Measurements from ENCODE around the gene CNNM2. TPM values are rescaled to one million over a fixed set of nuclear protein-coding genes. Genes with fewer than 3 reads are reported as not detected.
A peak's percentile ranks its signal among the peaks of the same experiment; 100 is the strongest.

The CNNM2 gene
- total RNA-seq, 3 donors from 2014 or later (not counting 1 experiment from before 2014, with no cell fraction given) = 8.6 to 18.0 (median 16.7) TPM

DNA sequence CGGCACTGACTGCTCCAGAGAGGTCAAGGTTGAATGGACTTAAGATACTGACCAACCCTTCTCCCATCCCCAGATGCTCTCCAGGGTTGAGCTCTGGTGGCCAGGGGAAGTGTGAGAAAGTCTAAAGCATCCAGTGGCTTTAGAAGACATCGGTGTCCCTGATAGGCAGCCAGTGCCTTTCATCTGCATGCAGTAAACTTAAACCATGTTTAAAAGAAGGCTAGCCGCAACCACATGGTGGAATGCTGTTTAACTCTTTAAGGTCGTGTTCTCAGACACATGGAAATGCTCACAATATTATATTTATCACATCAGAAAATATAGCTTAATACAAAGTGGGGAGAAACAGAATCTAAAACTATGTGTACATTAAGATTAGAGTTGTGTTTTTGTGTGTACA is 137.0 kb downstream of the CNNM2 start:
- no peaks in the 10 kb centered on the region for H3K36me3 Mint-ChIP-seq
- Histone ChIP-seq H3K4me1 (ENCODE audit: control insufficient read depth, insufficient read depth, low read length) (peaks cover 25% of the 10 kb centered on the region), H3K4me3 (ENCODE audit: low read length) (no peak overlapping the region), H3K36me3 (ENCODE audit: control insufficient read depth, insufficient read depth, low read length) (no peaks in the 10 kb centered on the region), H3K9me3 (ENCODE audit: control insufficient read depth, insufficient read depth, low read length) (no peaks in the 10 kb centered on the region), H3K27ac (ENCODE audit: low read length) (peak overlapping the region; percentile 76), H3K27me3 (ENCODE audit: control insufficient read depth, insufficient read depth, low read length) (no peaks in the 10 kb centered on the region)
- ATAC-seq (no peak), DNase-seq (no peak)
- H3K9me3 Mint-ChIP-seq = no peaks in the 10 kb centered on the region
- TF ChIP-seq, protein P1, sequence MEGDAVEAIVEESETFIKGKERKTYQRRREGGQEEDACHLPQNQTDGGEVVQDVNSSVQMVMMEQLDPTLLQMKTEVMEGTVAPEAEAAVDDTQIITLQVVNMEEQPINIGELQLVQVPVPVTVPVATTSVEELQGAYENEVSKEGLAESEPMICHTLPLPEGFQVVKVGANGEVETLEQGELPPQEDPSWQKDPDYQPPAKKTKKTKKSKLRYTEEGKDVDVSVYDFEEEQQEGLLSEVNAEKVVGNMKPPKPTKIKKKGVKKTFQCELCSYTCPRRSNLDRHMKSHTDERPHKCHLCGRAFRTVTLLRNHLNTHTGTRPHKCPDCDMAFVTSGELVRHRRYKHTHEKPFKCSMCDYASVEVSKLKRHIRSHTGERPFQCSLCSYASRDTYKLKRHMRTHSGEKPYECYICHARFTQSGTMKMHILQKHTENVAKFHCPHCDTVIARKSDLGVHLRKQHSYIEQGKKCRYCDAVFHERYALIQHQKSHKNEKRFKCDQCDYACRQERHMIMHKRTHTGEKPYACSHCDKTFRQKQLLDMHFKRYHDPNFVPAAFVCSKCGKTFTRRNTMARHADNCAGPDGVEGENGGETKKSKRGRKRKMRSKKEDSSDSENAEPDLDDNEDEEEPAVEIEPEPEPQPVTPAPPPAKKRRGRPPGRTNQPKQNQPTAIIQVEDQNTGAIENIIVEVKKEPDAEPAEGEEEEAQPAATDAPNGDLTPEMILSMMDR (IDR thresholded peaks at IDR 0.05) = no peak
- intact Hi-C loops (cut with micrococcal nuclease) = no loop called here
- no peaks in the 10 kb centered on the region for H3K27me3 Mint-ChIP-seq (ENCODE audit: low read depth in 2 of 2)
- WGBS (ENCODE audit: insufficient coverage) = 35% methylated on average over 3 of the region's 4 CpGs
- H3K4me1 Mint-ChIP-seq = peaks cover 26 to 27% of the 10 kb centered on the region in 2 donors
- H3K27ac Mint-ChIP-seq = peak overlapping the region; percentile 92 to 93
- H3K4me3 Mint-ChIP-seq = peak overlapping the region; percentile 91

- H3K27me3 ChIP-seq (ENCODE audit: control insufficient read depth, insufficient read depth, low read length) = no peaks in the 10 kb centered on the region
- H3K36me3 ChIP-seq (ENCODE audit: control insufficient read depth, insufficient read depth, low read length) = no peaks in the 10 kb centered on the region
- peaks cover 20% of the 10 kb centered on the region for H3K4me1 ChIP-seq (ENCODE audit: control insufficient read depth, insufficient read depth, low read length)
- H3K9me3 Mint-ChIP-seq = no peaks in the 10 kb centered on the region
- H3K36me3 Mint-ChIP-seq = no peaks in the 10 kb centered on the region
- H3K4me3 ChIP-seq (ENCODE audit: low read length) = no peak overlapping the region
- TF ChIP-seq, protein P1 (IDR thresholded peaks at IDR 0.05) = no peak
- no peaks in the 10 kb centered on the region for H3K27me3 Mint-ChIP-seq (ENCODE audit: low read depth in 2 of 2)
- H3K4me1 Mint-ChIP-seq = peaks cover 23% of the 10 kb centered on the region in 2 donors
- no peak overlapping the region for H3K27ac ChIP-seq (ENCODE audit: low read length)
- no peak overlapping the region for H3K4me3 Mint-ChIP-seq
- DNase-seq (no peak), ATAC-seq (no peak)
- no peak overlapping the region for H3K27ac Mint-ChIP-seq
- no peaks in the 10 kb centered on the region for H3K9me3 ChIP-seq (ENCODE audit: control insufficient read depth, insufficient read depth, low read length)
- intact Hi-C loops (cut with micrococcal nuclease) = no loop called here
- 100% methylated on average over 1 of the region's 3 CpGs for WGBS (ENCODE audit: insufficient coverage)
Measured at GRCh38 chr10:103058034-103058433, 139.9 kb downstream of the CNNM2 start.

GRCh38 chr10:103060575-103060974 is 142.5 kb downstream of the CNNM2 start:
- no peak overlapping the region for H3K4me3 Mint-ChIP-seq
- no peak overlapping the region for H3K27ac Mint-ChIP-seq
- TF ChIP-seq, protein P1 (IDR thresholded peaks at IDR 0.05) = no peak
- no peak overlapping the region for H3K4me3 ChIP-seq (ENCODE audit: low read length)
- intact Hi-C loops (cut with micrococcal nuclease) = no loop called here
- no peak for DNase-seq
- no peaks in the 10 kb centered on the region for H3K27me3 ChIP-seq (ENCODE audit: control insufficient read depth, insufficient read depth, low read length)
- no CpG with 5 or more reads among the region's 2 CpGs for WGBS (ENCODE audit: insufficient coverage)
- no peaks in the 10 kb centered on the region for H3K36me3 Mint-ChIP-seq
- no peaks in the 10 kb centered on the region for H3K9me3 ChIP-seq (ENCODE audit: control insufficient read depth, insufficient read depth, low read length)
- no peaks in the 10 kb centered on the region for H3K9me3 Mint-ChIP-seq
- H3K36me3 ChIP-seq (ENCODE audit: control insufficient read depth, insufficient read depth, low read length) = no peaks in the 10 kb centered on the region
- H3K4me1 ChIP-seq (ENCODE audit: control insufficient read depth, insufficient read depth, low read length) = no peaks in the 10 kb centered on the region
- no peak overlapping the region for H3K27ac ChIP-seq (ENCODE audit: low read length)
- H3K27me3 Mint-ChIP-seq (ENCODE audit: low read depth in 2 of 2) = no peaks in the 10 kb centered on the region
- no peaks in the 10 kb centered on the region for H3K4me1 Mint-ChIP-seq
- ATAC-seq = no peak

- H3K4me1 Mint-ChIP-seq = no peaks in the 10 kb centered on the region
- DNase-seq (no peak), ATAC-seq (no peak)
- no peaks in the 10 kb centered on the region for H3K36me3 Mint-ChIP-seq
- H3K27me3 Mint-ChIP-seq (ENCODE audit: low read depth in 2 of 2) = no peaks in the 10 kb centered on the region
- intact Hi-C loops (cut with micrococcal nuclease) = no loop called here
- Histone ChIP-seq H3K36me3 (ENCODE audit: control insufficient read depth, insufficient read depth, low read length) (no peaks in the 10 kb centered on the region), H3K9me3 (ENCODE audit: control insufficient read depth, insufficient read depth, low read length) (no peaks in the 10 kb centered on the region), H3K4me3 (ENCODE audit: low read length) (no peak overlapping the region), H3K27ac (ENCODE audit: low read length) (no peak overlapping the region), H3K4me1 (ENCODE audit: control insufficient read depth, insufficient read depth, low read length) (no peaks in the 10 kb centered on the region), H3K27me3 (ENCODE audit: control insufficient read depth, insufficient read depth, low read length) (no peaks in the 10 kb centered on the region)
- H3K4me3 Mint-ChIP-seq = no peak overlapping the region
- H3K27ac Mint-ChIP-seq = no peak overlapping the region
- 88% methylated on average over 15 of the region's 15 CpGs for WGBS (ENCODE audit: insufficient coverage)
- no peaks in the 10 kb centered on the region for H3K9me3 Mint-ChIP-seq
- TF ChIP-seq, protein P1 (IDR thresholded peaks at IDR 0.05) = no peak
Measured at GRCh38 chr10:103062854-103063590, 144.9 kb downstream of the CNNM2 start.
